Measurements from ENCODE around the gene FBXL19. TPM values are rescaled to one million over a fixed set of nuclear protein-coding genes. Genes with fewer than 3 reads are reported as not detected.

Gene FBXL19
- total and polyA plus RNA-seq, 9 of the 15 experiments (the other 6 are each of a cell fraction or from before 2014, with no cell fraction given), result 0.13 to 48.0 (median 13.5) TPM; not detected in 1

GRCh38 chr16:30977502-30977901 is 54.1 kb downstream of the FBXL19 start (continued):
- peak; percentile 34 for TF ChIP-seq RBFOX2 (IDR thresholded peaks at IDR 0.05; ENCODE audit: low read depth, low read length)
- peak; percentile 33; the same call in 1 of the 2 replicates for TF ChIP-seq ZNF263 (CRISPR knock-in tag; IDR thresholded peaks at IDR 0.05; ENCODE audit: borderline replicate concordance)
- TF ChIP-seq POLR2G (IDR thresholded peaks at IDR 0.05; ENCODE audit: low read depth, low read length), result peak; percentile 57
- TF ChIP-seq TCFL5 (CRISPR knock-in tag; conservative IDR thresholded peaks at IDR 0.05), result no peak
- no peak for TF ChIP-seq ZNF197 (CRISPR knock-in tag; IDR thresholded peaks at IDR 0.05; ENCODE audit: low read depth)
- no peak for TF ChIP-seq MECOM (CRISPR knock-in tag; IDR thresholded peaks at IDR 0.05)
- TF ChIP-seq ATF3 (IDR thresholded peaks at IDR 0.05), result peak; percentile 51
- TF ChIP-seq ATF3 (CRISPR knock-in tag; conservative IDR thresholded peaks at IDR 0.05), result no peak
- TF ChIP-seq PTRF (tag; IDR thresholded peaks at IDR 0.05), result no peak
- no peak for TF ChIP-seq ZNF507 (tag; conservative IDR thresholded peaks at IDR 0.05)
- TF ChIP-seq CTCF (IDR thresholded peaks at IDR 0.05 in 2 of 3, conservative IDR thresholded peaks at IDR 0.05 in 1 of 3; ENCODE audit: insufficient read depth in 2 of 3, low read depth in 1 of 3, low read length in 3 of 3), result peak; percentile 61 to 74 (median 64)
- no peak for TF ChIP-seq PHTF2 (CRISPR knock-in tag; IDR thresholded peaks at IDR 0.05)
- TF ChIP-seq E2F5 (CRISPR knock-in tag; IDR thresholded peaks at IDR 0.05), result no peak
- TF ChIP-seq DACH1 (IDR thresholded peaks at IDR 0.05; ENCODE audit: partially characterized antibody), result no peak
- no peak for TF ChIP-seq CCAR2 (IDR thresholded peaks at IDR 0.05; ENCODE audit: low read depth, low read length)
- TF ChIP-seq MEF2A (IDR thresholded peaks at IDR 0.05; ENCODE audit: control insufficient read depth, low read depth, low read length), result no peak

All from K562 (cell line).